Epidermal melanocyte (primary cell): ENCODE measurements around the gene CERKL.

Experiments
- DNase-seq: peaks from one replicate; pipeline ENCODE4 v3.0.0; 2011; ENCODE audit warnings: low spot score; ENCODE audit not compliant: insufficient read length

The CERKL gene

DNA sequence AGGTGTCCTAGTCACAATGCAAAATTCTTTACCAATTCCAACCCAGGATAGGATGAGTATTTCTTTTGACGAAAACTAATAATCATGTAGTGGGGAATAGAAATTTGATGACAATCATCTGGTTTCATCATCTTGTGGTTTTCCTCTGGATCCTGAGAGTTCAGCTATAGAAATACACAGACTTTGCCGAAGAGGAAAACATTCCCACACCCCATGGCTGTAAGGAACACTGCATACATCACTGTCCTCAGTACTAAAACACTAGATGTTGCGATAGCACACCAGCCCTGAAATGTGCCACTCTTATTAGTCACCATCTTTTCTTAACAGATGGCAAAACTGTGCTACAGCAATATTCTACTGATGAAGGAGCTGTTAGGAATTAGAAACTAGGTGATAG lies 29.4 kb downstream of the CERKL start:
- no peak for DNase-seq

DNA sequence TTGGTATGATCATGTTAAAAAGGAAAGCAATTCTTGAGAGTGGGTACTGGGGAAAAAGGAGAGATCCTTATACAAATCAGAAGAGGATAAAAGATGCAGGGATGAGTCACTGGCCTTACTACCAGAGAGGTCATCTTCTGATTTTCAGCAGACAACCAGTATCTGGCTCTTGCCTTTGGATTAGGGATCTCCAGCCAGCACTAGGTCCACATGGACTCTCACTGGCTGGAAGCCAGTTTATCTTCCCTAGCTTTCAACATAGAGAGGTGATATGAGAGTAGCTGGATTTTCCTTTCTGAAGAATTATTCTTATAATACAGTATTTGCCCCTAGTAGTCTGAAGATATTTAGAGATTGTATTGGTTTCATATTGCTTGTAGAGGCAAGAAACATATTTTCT lies 30.2 kb downstream of the CERKL start:
- DNase-seq: no peak

- no peak for DNase-seq
Measured at GRCh38 chr2:181623159-181623558, 33.7 kb downstream of the CERKL start.

DNA sequence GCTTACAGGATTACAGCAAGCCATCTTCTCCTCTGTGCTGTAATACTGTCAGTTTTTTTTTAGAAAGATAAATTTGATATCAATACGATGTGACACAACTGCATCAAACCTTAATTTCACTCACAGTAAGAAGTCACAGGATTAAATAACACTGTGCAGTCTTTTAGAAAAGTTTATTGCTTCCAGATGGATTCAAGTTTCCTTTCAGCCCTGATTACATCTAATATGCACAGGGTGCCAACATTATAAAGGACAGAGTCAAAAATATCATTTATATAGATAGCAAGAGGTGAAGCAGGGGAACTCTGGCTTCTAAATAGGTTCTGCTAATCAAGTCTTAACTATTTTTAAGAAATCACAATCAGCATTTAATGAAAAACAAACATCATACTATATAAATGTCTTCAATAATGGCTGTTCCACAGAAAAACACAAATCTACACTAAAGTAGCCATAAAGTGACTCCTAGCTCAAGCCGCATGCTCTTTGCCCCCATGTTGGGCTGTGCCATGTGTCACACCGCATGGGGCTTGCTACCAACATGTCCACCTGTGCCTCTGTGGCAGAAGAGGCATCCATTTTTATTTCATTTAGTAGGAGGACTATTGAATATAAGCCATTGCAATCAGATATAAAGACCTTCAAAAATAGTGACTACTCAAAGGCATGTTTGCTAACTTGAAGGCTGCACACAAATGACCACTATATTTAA lies 35.0 kb downstream of the CERKL start:
- DNase-seq: no peak

- DNase-seq: no peak
Measured at GRCh38 chr2:181619516-181619915, 37.4 kb downstream of the CERKL start.

DNA sequence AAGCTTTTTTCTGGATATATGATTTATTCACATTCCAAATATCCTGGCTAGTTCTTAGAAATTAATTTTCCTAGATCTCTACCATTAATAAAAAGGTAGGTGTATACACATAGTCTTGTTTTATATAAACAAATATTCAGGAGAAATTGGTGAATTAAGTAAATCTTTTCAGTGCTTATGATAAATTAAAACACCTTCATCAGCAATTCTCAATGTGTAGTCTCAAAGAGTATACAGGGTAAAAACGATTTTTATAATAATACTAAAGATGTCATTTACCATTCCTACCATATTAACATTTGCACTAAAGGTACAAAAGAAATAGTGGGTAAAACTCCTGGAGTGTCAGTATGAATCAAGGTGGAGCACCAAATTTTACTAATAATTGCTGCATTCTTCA lies 40.2 kb downstream of the CERKL start:
- DNase-seq: no peak

GRCh38 chr2:181614874-181615638 lies 41.8 kb downstream of the CERKL start:
- no peak for DNase-seq

DNA sequence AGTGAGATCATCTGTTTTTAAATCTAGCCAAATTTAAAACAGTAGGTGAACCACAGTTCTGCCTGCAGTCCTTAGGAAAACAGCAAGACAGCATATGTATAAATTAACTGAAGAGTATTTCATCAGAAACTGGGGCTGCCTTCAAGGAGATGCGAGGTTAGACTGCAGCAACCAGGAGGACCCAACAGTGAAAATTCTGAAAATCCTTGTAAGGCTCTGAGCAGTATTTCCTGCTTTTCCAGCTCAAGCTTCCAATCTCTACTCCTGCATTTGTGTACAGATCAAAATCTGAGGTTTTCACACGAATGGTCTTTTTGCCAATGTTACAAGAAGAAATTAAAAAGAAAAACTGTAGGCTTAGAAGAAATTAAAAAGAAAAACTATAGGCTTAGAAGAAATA lies 43.7 kb downstream of the CERKL start:
- DNase-seq: no peak

DNA sequence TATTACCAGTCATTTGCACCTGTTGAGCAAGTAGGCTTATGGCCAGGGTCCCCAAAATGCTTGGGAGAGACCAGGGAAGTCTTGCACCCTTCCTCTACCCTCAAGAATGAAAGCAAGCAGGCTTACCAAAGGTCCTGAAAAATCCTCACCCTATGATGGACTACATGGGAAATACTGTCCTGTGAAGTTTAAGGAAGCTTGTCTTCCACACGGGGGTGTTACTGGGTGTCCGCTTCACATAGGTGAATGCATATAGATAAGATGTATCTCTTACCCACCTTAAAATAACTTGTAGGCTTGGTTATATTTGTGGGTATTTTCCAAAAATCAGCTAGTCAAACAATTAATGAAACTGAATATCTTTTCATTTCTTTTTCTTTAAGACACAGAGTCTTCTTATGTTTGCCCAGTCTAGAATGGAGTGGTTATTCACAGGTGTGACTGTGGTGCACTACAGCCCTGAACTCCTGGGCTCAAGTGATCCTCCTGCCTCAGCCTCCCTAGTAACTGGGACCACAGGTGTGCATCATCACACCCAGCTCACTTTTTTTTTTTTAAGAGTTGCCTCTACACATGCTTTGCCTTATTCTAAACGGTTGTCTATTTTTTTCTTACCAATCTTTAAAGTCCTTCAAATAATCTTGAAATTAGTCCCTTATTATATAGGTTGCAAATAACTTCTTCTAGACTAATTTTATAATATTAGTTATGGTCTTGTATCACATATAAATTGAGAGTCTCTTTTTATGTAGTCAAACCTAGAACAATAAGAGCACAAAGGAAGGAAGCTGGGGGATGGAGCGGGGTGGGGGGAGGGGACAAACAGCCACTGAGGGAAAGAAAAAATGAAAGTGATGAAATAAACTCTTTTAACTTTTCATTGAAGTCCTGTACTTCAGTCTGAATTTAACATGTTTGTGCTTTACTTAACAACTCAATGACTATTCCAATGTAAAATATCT lies 49.0 kb downstream of the CERKL start:
- DNase-seq: no peak

- DNase-seq: no peak
Measured at GRCh38 chr2:181605889-181606837, 50.7 kb downstream of the CERKL start.

- DNase-seq: no peak
Measured at GRCh38 chr2:181602017-181602416, 54.9 kb downstream of the CERKL start.

GRCh38 chr2:181596556-181596955 lies 60.3 kb downstream of the CERKL start:
- no peak for DNase-seq

DNA sequence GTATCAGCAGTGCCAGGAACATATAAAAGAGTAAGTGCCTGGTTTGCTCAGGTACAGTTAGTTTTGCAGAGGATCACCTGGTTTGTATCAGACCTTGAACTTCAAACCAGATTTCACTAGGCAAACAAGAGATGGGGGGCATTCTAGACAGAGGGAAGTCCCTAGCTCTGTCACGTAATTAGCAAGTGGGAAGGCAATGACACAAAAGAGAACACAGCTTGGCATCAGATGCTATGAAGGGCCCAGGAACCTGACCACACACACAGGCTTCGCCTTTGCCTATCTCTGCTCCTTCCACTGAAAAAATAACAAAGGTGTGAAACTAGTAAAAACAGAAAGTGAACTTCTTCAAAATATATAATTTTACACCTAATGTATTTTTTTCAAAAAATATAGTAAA lies 62.6 kb downstream of the CERKL start:
- no peak for DNase-seq

DNA sequence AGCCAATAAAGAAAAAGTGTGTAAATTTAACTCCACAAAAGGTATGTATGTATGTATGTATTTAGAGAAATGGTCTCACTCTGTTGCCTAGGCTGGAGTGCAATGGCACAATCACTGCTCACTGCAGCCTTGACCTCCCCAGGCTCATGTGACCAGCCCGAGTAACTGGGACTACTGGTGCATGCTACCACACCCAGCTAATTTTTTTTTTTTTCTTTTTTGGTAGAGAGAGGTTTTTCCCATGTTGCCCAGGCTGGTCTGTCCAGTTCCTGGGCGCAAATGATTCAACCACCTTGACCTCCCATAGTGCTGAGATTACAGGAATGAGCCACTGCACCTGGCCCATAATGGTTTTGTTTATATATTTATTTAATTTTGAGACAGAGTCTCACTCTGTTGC lies 67.1 kb downstream of the CERKL start:
- no peak for DNase-seq

DNA sequence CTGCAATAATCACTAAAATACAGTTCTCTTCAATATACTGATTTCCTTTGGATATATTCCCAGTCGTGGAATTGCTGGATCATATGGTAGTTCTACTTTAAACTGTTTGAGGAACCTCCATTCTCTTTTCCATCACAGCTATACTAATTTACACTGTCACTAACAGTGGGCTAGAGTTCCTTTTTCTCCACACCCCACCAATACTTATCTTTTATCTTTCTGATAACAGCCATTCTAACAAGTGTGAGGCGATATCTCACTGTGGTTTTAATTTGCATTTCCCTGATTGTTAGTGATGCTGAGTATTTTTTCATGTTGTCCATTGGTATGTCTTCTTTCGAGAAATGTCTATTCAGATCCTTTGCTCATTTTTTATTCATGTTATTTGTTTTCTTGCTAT lies 68.4 kb downstream of the CERKL start:
- no peak for DNase-seq

GRCh38 chr2:181586569-181587081 lies 70.3 kb downstream of the CERKL start:
- no peak for DNase-seq

GRCh38 chr2:181585732-181586131 lies 71.2 kb downstream of the CERKL start:
- DNase-seq: no peak

- DNase-seq: no peak
Measured at GRCh38 chr2:181581534-181581933, 75.4 kb downstream of the CERKL start.

DNA sequence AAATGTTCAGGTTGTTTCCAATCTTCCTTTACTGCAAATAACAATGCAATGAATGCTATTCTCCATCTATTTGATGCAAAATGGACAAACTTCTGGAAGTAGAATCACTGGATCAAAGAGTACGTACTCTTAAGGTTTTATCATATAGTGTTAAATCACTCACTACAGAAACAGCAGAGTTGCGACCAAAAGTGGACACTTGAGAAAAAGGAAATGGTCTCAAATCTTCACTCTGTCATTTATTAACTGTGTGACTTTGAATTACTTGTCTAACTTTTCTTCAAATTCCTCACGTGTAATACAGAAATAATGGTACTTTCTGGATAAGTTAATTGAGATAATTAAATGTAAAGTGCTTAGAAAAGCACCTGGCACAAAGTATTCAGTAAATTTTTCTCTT lies 78.1 kb downstream of the CERKL start:
- DNase-seq: no peak

- no peak for DNase-seq
Measured at GRCh38 chr2:181576431-181576830, 80.5 kb downstream of the CERKL start.

DNA sequence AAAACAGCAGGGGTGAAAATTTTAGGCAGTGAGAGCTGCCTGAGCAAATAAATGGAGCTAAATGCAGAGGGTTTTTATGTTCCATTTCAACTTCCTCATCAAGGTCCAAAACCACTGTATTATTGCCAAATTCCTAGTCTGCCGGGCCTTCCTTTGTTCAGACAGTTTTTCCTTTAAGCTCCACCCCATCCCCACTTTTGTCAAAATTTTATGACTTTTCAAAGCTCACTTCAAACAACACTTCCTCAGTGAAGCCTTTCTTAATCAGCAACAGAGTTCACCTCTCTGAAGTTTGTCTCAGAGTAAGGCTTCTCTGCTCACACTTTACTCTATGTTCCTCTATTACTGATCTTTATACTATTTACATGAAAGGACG lies 81.3 kb downstream of the CERKL start:
- DNase-seq: no peak
